B cell (primary cell): ENCODE measurements around the gene CHCHD6. TPM values are rescaled to one million over a fixed set of nuclear protein-coding genes. Genes with fewer than 3 reads are reported as not detected.

Source experiments
- ATAC-seq: fragments of 200-7000 bp; cut with Tn5 transposase; one replicate; pipeline ENCODE4 v1.10.0; 2021; ENCODE audit warnings: low read depth, mild to moderate bottlenecking, moderate number of reproducible peaks, moderate library complexity
- CTCF ChIA-PET: fragments of 350-600 bp; sonication (Branson Sonifier 250); formaldehyde crosslinking; loops from one replicate; lab custom pipeline; 2021; ENCODE audit warnings: antibody characterized with exemption, inconsistent platforms; lab: Charles Lee
- POLR2A ChIA-PET: fragments of 350-600 bp; sonication (Branson Sonifier 250); formaldehyde crosslinking; loops from one replicate; lab custom pipeline; 2021; ENCODE audit warnings: antibody characterized with exemption; lab: Charles Lee
- DNase-seq: peaks from one replicate; pipeline ENCODE4 v3.0.0; 2013
- H2AFZ ChIP-seq: 2 replicates; pipeline ENCODE4 v1.6.1; 2012; ENCODE audit warnings: mild to moderate bottlenecking, low read depth, low read length; ENCODE audit not compliant: insufficient read depth, poor library complexity, severe bottlenecking
- H3K27ac ChIP-seq, 2 donors: 1 replicate in 1 of 2; 2 replicates in 1 of 2; pipeline ENCODE4 v1.5.1; 2012 to 2013; ENCODE audit warnings: low read length in 2 of 2, mild to moderate bottlenecking in 2 of 2, moderate library complexity in 1 of 2
- H3K27me3 ChIP-seq, 4 experiments: fragments of 200-600 bp in 1 of 4; sonication (generic) in 1 of 4; replicated peaks in 1 of 4; 1 replicate in 2 of 4; 2 replicates in 2 of 4; pipeline versions ENCODE4 v1.6.1 to v1.7.0; 2013 to 2016; ENCODE audit warnings: low read length in 3 of 4, mild to moderate bottlenecking in 2 of 4, mixed read lengths in 1 of 4, moderate library complexity in 1 of 4; ENCODE audit not compliant: insufficient read depth in 4 of 4, control insufficient read depth in 3 of 4; ENCODE audit errors: control extremely low read depth in 1 of 4
- H3K36me3 ChIP-seq, 2 experiments: replicated peaks in 1 of 2; 1 replicate in 1 of 2; 2 replicates in 1 of 2; pipeline versions ENCODE4 v1.6.1 to v1.7.1; 2013; ENCODE audit warnings: low read length in 1 of 2; ENCODE audit not compliant: insufficient read depth in 2 of 2, control insufficient read depth in 1 of 2; ENCODE audit errors: control extremely low read depth in 1 of 2, extremely low read depth in 1 of 2
- H3K4me1 ChIP-seq, 2 donors: fragments of 200-600 bp in 1 of 2; sonication (generic) in 1 of 2; 1 replicate in 1 of 2; 2 replicates in 1 of 2; pipeline versions ENCODE4 v1.5.1 to v1.6.1; 2013 to 2017; ENCODE audit warnings: low read length in 2 of 2; ENCODE audit not compliant: control insufficient read depth in 2 of 2, insufficient read depth in 2 of 2
- H3K4me2 ChIP-seq: replicated peaks from 2 replicates; pipeline ENCODE3; 2012; ENCODE audit warnings: mild to moderate bottlenecking, low read depth, low read length; ENCODE audit not compliant: poor library complexity, severe bottlenecking
- H3K4me3 ChIP-seq, 5 experiments: fragments of 200-600 bp in 1 of 5; sonication (generic) in 1 of 5; 1 replicate in 3 of 5; 2 replicates in 2 of 5; pipeline versions ENCODE4 v1.5.1 to v1.7.0; 2011 to 2016; ENCODE audit warnings: low read length in 4 of 5, mild to moderate bottlenecking in 4 of 5, low read depth in 2 of 5, control low read depth in 1 of 5, moderate library complexity in 1 of 5; ENCODE audit not compliant: insufficient read depth in 1 of 5; ENCODE audit errors: control extremely low read depth in 1 of 5, extremely low read depth in 1 of 5
- H3K79me2 ChIP-seq: fragments of 200-600 bp; sonication (generic); one replicate; pipeline ENCODE4 v1.6.0; 2016; ENCODE audit warnings: low read length; ENCODE audit not compliant: control insufficient read depth, insufficient read depth
- H3K9ac ChIP-seq: fragments of 200-600 bp; sonication (generic); 2 replicates; pipeline ENCODE4 v1.6.1; 2017; ENCODE audit warnings: mild to moderate bottlenecking, low read length, moderate library complexity
- H3K9me3 ChIP-seq, 3 donors: one replicate each; pipeline versions ENCODE4 v1.6.1 to v1.7.1; 2013; ENCODE audit warnings: low read length in 2 of 3; ENCODE audit not compliant: control insufficient read depth in 2 of 3, insufficient read depth in 1 of 3; ENCODE audit errors: control extremely low read depth in 1 of 3
- H4K20me1 ChIP-seq: 2 replicates; pipeline ENCODE4 v1.6.0; 2012; ENCODE audit warnings: mild to moderate bottlenecking, low read length; ENCODE audit not compliant: insufficient read depth, control insufficient read depth, poor library complexity, severe bottlenecking
- H3K27ac Mint-ChIP-seq: one replicate; pipeline ENCODE4 v1.8.0; 2021; ENCODE audit warnings: mixed read lengths
- H3K27me3 Mint-ChIP-seq: one replicate; pipeline ENCODE4 v1.8.0; 2021; ENCODE audit warnings: mixed read lengths
- H3K4me1 Mint-ChIP-seq: one replicate; pipeline ENCODE4 v1.8.0; 2021; ENCODE audit warnings: mixed read lengths
- H3K4me3 Mint-ChIP-seq: one replicate; pipeline ENCODE4 v1.8.0; 2021; ENCODE audit warnings: mixed read lengths
- H3K9me3 Mint-ChIP-seq: one replicate; pipeline ENCODE4 v1.8.0; 2022; ENCODE audit warnings: mixed read lengths; ENCODE audit not compliant: insufficient read depth
- EZH2 ChIP-seq: IDR thresholded peaks from 2 replicates; pipeline ENCODE4 v1.6.1; 2012; ENCODE audit warnings: borderline replicate concordance, low read depth, mild to moderate bottlenecking, moderate library complexity, low read length; ENCODE audit not compliant: insufficient read depth, poor library complexity, severe bottlenecking
- WGBS: methylation state at CpG from one replicate; pipeline ENCODE4 v1.1.5; 2013; ENCODE audit warnings: missing lambda C conversion rate; ENCODE audit not compliant: insufficient coverage; 5-methylcytosine and 5-hydroxymethylcytosine counted together
- intact Hi-C: fragments of 100-400 bp; cut with micrococcal nuclease; formaldehyde crosslinking; loops from one replicate; pipeline ENCODE4 v1.10.0; 2022
- polyA plus RNA-seq: library from polyadenylated mRNA; depleted of rRNA; stranded (reverse); fragments of >200 nt; gene quantifications from 2 replicates; pipeline ENCODE4 v1.2.3, GENCODE V29; 2012
- total RNA-seq, 2 donors: library from RNA; stranded (reverse); fragments of 120-200 nt in 1 of 2; gene quantifications; 1 replicate in 1 of 2; 2 replicates in 1 of 2; pipeline versions ENCODE4 v1.2.3 to v1.2.4, GENCODE V29; 2013 to 2022
- TF ChIP-seq, protein P1 (sequence below): fragments of 200-600 bp; IDR thresholded peaks from one replicate; pipeline ENCODE4 v1.8.0; 2022; ENCODE audit warnings: antibody characterized with exemption, mild to moderate bottlenecking

The CHCHD6 gene
- total and polyA plus RNA-seq, 2 donors (not counting 1 experiment from before 2014, with no cell fraction given), result 8.0 to 13.5 TPM

DNA sequence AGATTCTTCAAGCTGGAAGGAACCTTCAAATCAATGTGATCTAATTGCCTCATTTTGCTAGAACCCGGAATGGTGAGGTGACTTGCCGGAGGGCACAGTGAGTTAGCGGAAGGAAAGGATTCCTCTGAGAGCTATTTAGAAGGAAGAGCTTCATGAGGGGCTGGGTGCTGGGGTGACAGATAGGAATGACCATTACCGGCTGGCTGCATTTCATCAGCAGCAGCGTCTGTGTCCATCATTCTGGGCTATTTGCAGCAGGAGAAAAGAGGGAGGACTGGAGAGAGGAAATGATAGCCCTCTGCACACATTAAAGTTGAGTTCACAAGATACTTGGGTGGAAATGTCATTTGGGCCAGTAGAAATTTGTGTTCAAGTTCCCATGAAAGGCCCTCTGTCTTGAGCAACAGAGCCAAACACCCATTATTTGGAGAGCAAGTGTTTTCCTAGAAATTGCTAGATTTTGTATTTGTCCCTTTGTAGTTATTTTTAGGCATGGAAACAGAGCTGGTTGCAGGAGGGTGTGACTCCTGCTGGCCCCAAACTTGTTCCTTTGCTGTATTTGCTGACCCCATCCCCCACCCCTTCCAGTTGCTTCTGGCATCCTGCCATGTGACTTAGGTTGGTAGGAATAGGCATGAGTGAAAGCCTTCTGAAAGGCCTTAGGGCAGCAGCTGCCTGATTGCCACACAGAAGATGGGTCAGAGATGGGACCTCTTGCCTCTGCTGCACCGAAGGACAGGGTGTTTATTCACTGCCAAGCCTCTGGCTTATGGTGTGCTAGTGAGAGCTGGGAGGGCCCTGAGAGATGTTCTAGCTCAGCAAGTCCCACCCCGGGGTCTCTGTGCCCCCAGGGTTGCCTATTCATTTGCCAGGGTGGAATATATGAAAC, 191.4 kb downstream of the CHCHD6 start:
- no peaks in the 10 kb centered on the region for H3K4me1 Mint-ChIP-seq
- Histone ChIP-seq H3K27me3 (peaks cover 0 to 6% (median 0%) of the 10 kb centered on the region in 4 experiments), H4K20me1 (no peaks in the 10 kb centered on the region), H3K9me3 (no peaks in the 10 kb centered on the region), H3K27ac (no peak overlapping the region), H3K9ac (no peak overlapping the region), H3K4me1 (no peaks in the 10 kb centered on the region), H3K79me2 (no peaks in the 10 kb centered on the region), H2AFZ (no peak overlapping the region), H3K36me3 (no peaks in the 10 kb centered on the region), H3K4me2 (no peak overlapping the region), H3K4me3 (no peak overlapping the region)
- DNase-seq (no peak), ATAC-seq (no peak)
- POLR2A ChIA-PET, result no interaction called here
- H3K27me3 Mint-ChIP-seq, result peaks cover 29% of the 10 kb centered on the region
- H3K9me3 Mint-ChIP-seq, result no peaks in the 10 kb centered on the region
- WGBS, result 96% methylated on average over 7 of the region's 7 CpGs
- intact Hi-C loops, result no loop called here
- H3K27ac Mint-ChIP-seq, result no peak overlapping the region
- no peak overlapping the region for H3K4me3 Mint-ChIP-seq
- CTCF ChIA-PET, result interaction anchor here (0.6 kb wide), 1 partner anchor 117 kb away, joined by 6 read pairs; no protein-coding TSS in a partner anchor
- TF ChIP-seq EZH2, result no peak
- TF ChIP-seq, protein P1, sequence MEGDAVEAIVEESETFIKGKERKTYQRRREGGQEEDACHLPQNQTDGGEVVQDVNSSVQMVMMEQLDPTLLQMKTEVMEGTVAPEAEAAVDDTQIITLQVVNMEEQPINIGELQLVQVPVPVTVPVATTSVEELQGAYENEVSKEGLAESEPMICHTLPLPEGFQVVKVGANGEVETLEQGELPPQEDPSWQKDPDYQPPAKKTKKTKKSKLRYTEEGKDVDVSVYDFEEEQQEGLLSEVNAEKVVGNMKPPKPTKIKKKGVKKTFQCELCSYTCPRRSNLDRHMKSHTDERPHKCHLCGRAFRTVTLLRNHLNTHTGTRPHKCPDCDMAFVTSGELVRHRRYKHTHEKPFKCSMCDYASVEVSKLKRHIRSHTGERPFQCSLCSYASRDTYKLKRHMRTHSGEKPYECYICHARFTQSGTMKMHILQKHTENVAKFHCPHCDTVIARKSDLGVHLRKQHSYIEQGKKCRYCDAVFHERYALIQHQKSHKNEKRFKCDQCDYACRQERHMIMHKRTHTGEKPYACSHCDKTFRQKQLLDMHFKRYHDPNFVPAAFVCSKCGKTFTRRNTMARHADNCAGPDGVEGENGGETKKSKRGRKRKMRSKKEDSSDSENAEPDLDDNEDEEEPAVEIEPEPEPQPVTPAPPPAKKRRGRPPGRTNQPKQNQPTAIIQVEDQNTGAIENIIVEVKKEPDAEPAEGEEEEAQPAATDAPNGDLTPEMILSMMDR, result no peak

GRCh38 chr3:126896067-126896441, 192.0 kb downstream of the CHCHD6 start:
- peaks cover 25% of the 10 kb centered on the region for H3K27me3 Mint-ChIP-seq
- no peak for TF ChIP-seq EZH2
- TF ChIP-seq, protein P1, result no peak
- H3K9ac ChIP-seq, result no peak overlapping the region
- no peaks in the 10 kb centered on the region for H3K36me3 ChIP-seq
- no peak overlapping the region for H3K4me3 Mint-ChIP-seq
- no peaks in the 10 kb centered on the region for H3K79me2 ChIP-seq
- no peaks in the 10 kb centered on the region for H3K9me3 ChIP-seq
- no peak overlapping the region for H3K27ac ChIP-seq
- peaks cover 0 to 7% (median 1%) of the 10 kb centered on the region in 4 experiments for H3K27me3 ChIP-seq
- H3K4me1 ChIP-seq, result no peaks in the 10 kb centered on the region
- H3K9me3 Mint-ChIP-seq, result no peaks in the 10 kb centered on the region
- DNase-seq, result no peak
- CTCF ChIA-PET, result interaction anchor here (0.6 kb wide), 1 partner anchor 118 kb away, joined by 6 read pairs; no protein-coding TSS in a partner anchor
- no peaks in the 10 kb centered on the region for H3K4me1 Mint-ChIP-seq
- H3K27ac Mint-ChIP-seq, result no peak overlapping the region
- no peak for ATAC-seq
- no CpG with 5 or more reads among the region's 1 CpG for WGBS
- no peak overlapping the region for H3K4me3 ChIP-seq
- POLR2A ChIA-PET, result interaction anchor here (0.5 kb wide), 1 partner anchor 1908 kb away, joined by 5 read pairs; no protein-coding TSS in a partner anchor
- H2AFZ ChIP-seq, result no peak overlapping the region
- no peak overlapping the region for H3K4me2 ChIP-seq
- intact Hi-C loops, result no loop called here
- no peaks in the 10 kb centered on the region for H4K20me1 ChIP-seq
